Psoas muscle (tissue), 8 donors: ENCODE data around the gene HS3ST4. TPM values are rescaled to one million over a fixed set of nuclear protein-coding genes. Genes with fewer than 3 reads are reported as not detected.

Experiments used
- ATAC-seq, 4 donors: fragments of 200-7000 bp; cut with Tn5 transposase; one replicate each; pipeline ENCODE4 v1.9.1; 2020; ENCODE audit warnings: moderate library complexity in 3 of 4, mild to moderate bottlenecking in 2 of 4
- DNase-seq, 2 donors: peaks; one replicate each; pipeline ENCODE4 v3.0.0-alpha.2; 2020
- H3K27ac ChIP-seq: fragments of 200-600 bp; one replicate; pipeline ENCODE4 v1.8.0; 2022
- H3K27me3 ChIP-seq, 3 donors: fragments of 200-600 bp in 1 of 3; one replicate each; pipeline versions ENCODE4 v1.6.1 to v1.8.0; 2013 to 2022; ENCODE audit warnings: low read length in 2 of 3, mild to moderate bottlenecking in 2 of 3, moderate library complexity in 1 of 3; ENCODE audit not compliant: insufficient read depth in 3 of 3
- H3K36me3 ChIP-seq, 2 donors: fragments of 200-600 bp in 1 of 2; one replicate each; pipeline versions ENCODE4 v1.6.1 to v1.8.0; 2013 to 2022; ENCODE audit warnings: low read depth in 1 of 2, mild to moderate bottlenecking in 1 of 2, moderate library complexity in 1 of 2; ENCODE audit not compliant: insufficient read depth in 1 of 2
- H3K4me1 ChIP-seq: fragments of 200-600 bp; one replicate; pipeline ENCODE4 v1.8.0; 2022
- H3K4me3 ChIP-seq: fragments of 200-600 bp; one replicate; pipeline ENCODE4 v1.8.0; 2022; ENCODE audit warnings: mild to moderate bottlenecking
- H3K9me3 ChIP-seq: fragments of 200-600 bp; one replicate; pipeline ENCODE4 v1.8.0; 2022
- CTCF ChIP-seq: fragments of 200-600 bp; IDR thresholded peaks from one replicate; pipeline ENCODE4 v1.8.0; 2022; ENCODE audit warnings: antibody characterized with exemption
- WGBS, 3 donors: extraction: QIAGEN DNeasy Blood & Tissue Kit; methylation state at CpG; one replicate each; pipeline versions ENCODE4 v1.1.6 to v1.1.7; 2013; 5-methylcytosine and 5-hydroxymethylcytosine counted together
- intact Hi-C, 2 donors: fragments of 100-400 bp; cut with DNase I; formaldehyde crosslinking; loops; one replicate each; pipeline versions ENCODE4 v1.11.0 to v1.14.2; 2022
- polyA plus RNA-seq, 3 donors: library from polyadenylated mRNA; stranded (reverse); fragments of 200-250 nt; gene quantifications; one replicate each; pipeline ENCODE4 v1.2.3, GENCODE V29; 2013
- total RNA-seq, 4 donors: library from RNA; stranded (reverse); fragmentation: NEBNext Ultra II Directional in 2 of 4; extraction: Animal tissue kit (Norgen Biotek cat#: 25700) in 2 of 4; gene quantifications; one replicate each; pipeline versions ENCODE4 v1.2.1 to v1.2.4, GENCODE V29; 2021 to 2023
- donor health status: healthy with polysubstance abuse.
- donor health status: DM: no; HTN: no; CAD: no; lungs with moderate emphysema.
- donor health status: Bipolar disorder and iron deficiency.
- donor health status: healthy.
- donor health status: DM: yes; HTN: yes; CAD: no.
- donor health status: DM: no; HTN: no; CAD: no.
- donor health status: DM: no; HTN: no; CAD: no.
- donor health status: DM: yes; HTN: yes; CAD: no.

Gene HS3ST4
- total and polyA plus RNA-seq, 7 donors = 0.01 TPM; not detected in 6

- TF ChIP-seq CTCF = no peak
- Histone ChIP-seq H3K9me3 (no peaks in the 10 kb centered on the region), H3K27me3 (no peaks in the 10 kb centered on the region), H3K4me3 (no peak overlapping the region), H3K36me3 (no peaks in the 10 kb centered on the region), H3K27ac (no peak overlapping the region), H3K4me1 (no peaks in the 10 kb centered on the region)
- DNase-seq = no peak
- no peak for ATAC-seq
- intact Hi-C loops = no loop called here
- WGBS, 3 donors = 75 to 82% (median 80%) methylated on average over 4 of the region's 4 CpGs
Observed at GRCh38 chr16:25931473-25932035, 239.8 kb downstream of the HS3ST4 start.

GRCh38 chr16:25941800-25942499 lies 250.2 kb downstream of the HS3ST4 start:
- no peak for ATAC-seq
- Histone ChIP-seq H3K4me3 (no peak overlapping the region), H3K36me3 (no peaks in the 10 kb centered on the region), H3K9me3 (peaks cover 15% of the 10 kb centered on the region), H3K4me1 (no peaks in the 10 kb centered on the region), H3K27me3 (no peaks in the 10 kb centered on the region), H3K27ac (no peak overlapping the region)
- no peak for DNase-seq
- intact Hi-C loops = no loop called here
- TF ChIP-seq CTCF = no peak
- 77 to 83% (median 80%) methylated on average over 4 of the region's 4 CpGs for WGBS, 3 donors

GRCh38 chr16:25950586-25951281 lies 259.0 kb downstream of the HS3ST4 start:
- H3K4me1 ChIP-seq = no peaks in the 10 kb centered on the region
- TF ChIP-seq CTCF = no peak
- no peaks in the 10 kb centered on the region for H3K36me3 ChIP-seq
- WGBS, 3 donors = 9 to 16% (median 11%) methylated on average over 3 of the region's 3 CpGs
- DNase-seq = no peak
- H3K4me3 ChIP-seq = no peak overlapping the region
- H3K27ac ChIP-seq = no peak overlapping the region
- ATAC-seq = no peak
- intact Hi-C loops = no loop called here
- no peaks in the 10 kb centered on the region for H3K27me3 ChIP-seq
- H3K9me3 ChIP-seq = no peaks in the 10 kb centered on the region

GRCh38 chr16:25951999-25952398 lies 260.2 kb downstream of the HS3ST4 start:
- intact Hi-C loops = no loop called here
- 48 to 57% (median 53%) methylated on average over 1 of the region's 1 CpG for WGBS, 3 donors
- ATAC-seq = no peak
- Histone ChIP-seq H3K27me3 (no peaks in the 10 kb centered on the region), H3K9me3 (no peaks in the 10 kb centered on the region), H3K36me3 (no peaks in the 10 kb centered on the region), H3K4me1 (no peaks in the 10 kb centered on the region), H3K4me3 (no peak overlapping the region), H3K27ac (no peak overlapping the region)
- DNase-seq = no peak
- no peak for TF ChIP-seq CTCF
